ENCODE measurements around the gene MAP7D1. TPM values are rescaled to one million over a fixed set of nuclear protein-coding genes. Genes with fewer than 3 reads are reported as not detected.

Gene MAP7D1
- total RNA-seq, 2 donors from 2014 or later: 119 to 120 TPM

- Histone ChIP-seq H3K27ac (ENCODE audit: low read depth, low read length) (no peak overlapping the region), H3K9me3 (ENCODE audit: control insufficient read depth, low read length) (no peaks in the 10 kb centered on the region), H3K4me1 (ENCODE audit: control insufficient read depth, insufficient read depth, low read length) (no peaks in the 10 kb centered on the region), H3K27me3 (ENCODE audit: control insufficient read depth, insufficient read depth, low read length, poor library complexity, severe bottlenecking) (no peaks in the 10 kb centered on the region), H3K36me3 (ENCODE audit: control insufficient read depth, insufficient read depth, low read length) (peaks cover 69% of the 10 kb centered on the region), H3K9ac (ENCODE audit: extremely low read depth, low read length, poor library complexity, severe bottlenecking) (no peak overlapping the region), H3K4me3 (ENCODE audit: low read length) (no peak overlapping the region)
- no peak for DNase-seq
- H3K36me3 Mint-ChIP-seq (ENCODE audit: low read depth): peaks cover 56% of the 10 kb centered on the region
- TF ChIP-seq, protein P1, sequence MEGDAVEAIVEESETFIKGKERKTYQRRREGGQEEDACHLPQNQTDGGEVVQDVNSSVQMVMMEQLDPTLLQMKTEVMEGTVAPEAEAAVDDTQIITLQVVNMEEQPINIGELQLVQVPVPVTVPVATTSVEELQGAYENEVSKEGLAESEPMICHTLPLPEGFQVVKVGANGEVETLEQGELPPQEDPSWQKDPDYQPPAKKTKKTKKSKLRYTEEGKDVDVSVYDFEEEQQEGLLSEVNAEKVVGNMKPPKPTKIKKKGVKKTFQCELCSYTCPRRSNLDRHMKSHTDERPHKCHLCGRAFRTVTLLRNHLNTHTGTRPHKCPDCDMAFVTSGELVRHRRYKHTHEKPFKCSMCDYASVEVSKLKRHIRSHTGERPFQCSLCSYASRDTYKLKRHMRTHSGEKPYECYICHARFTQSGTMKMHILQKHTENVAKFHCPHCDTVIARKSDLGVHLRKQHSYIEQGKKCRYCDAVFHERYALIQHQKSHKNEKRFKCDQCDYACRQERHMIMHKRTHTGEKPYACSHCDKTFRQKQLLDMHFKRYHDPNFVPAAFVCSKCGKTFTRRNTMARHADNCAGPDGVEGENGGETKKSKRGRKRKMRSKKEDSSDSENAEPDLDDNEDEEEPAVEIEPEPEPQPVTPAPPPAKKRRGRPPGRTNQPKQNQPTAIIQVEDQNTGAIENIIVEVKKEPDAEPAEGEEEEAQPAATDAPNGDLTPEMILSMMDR (conservative IDR thresholded peaks at IDR 0.05): no peak
- H3K9me3 Mint-ChIP-seq: no peaks in the 10 kb centered on the region
- H3K4me1 Mint-ChIP-seq: peaks cover 21% of the 10 kb centered on the region
- WGBS, 2 experiments (ENCODE audit: insufficient coverage in 1 of 2, insufficient read length in 1 of 2): 93 to 100% methylated on average over 1 to 3 of the region's 3 CpGs
- H3K4me3 Mint-ChIP-seq: no peak overlapping the region
- no peaks in the 10 kb centered on the region for H3K27me3 Mint-ChIP-seq (ENCODE audit: insufficient read depth)
- H3K27ac Mint-ChIP-seq: no peak overlapping the region
Measured at GRCh38 chr1:36168514-36168913, 12.6 kb downstream of the MAP7D1 start.

DNA sequence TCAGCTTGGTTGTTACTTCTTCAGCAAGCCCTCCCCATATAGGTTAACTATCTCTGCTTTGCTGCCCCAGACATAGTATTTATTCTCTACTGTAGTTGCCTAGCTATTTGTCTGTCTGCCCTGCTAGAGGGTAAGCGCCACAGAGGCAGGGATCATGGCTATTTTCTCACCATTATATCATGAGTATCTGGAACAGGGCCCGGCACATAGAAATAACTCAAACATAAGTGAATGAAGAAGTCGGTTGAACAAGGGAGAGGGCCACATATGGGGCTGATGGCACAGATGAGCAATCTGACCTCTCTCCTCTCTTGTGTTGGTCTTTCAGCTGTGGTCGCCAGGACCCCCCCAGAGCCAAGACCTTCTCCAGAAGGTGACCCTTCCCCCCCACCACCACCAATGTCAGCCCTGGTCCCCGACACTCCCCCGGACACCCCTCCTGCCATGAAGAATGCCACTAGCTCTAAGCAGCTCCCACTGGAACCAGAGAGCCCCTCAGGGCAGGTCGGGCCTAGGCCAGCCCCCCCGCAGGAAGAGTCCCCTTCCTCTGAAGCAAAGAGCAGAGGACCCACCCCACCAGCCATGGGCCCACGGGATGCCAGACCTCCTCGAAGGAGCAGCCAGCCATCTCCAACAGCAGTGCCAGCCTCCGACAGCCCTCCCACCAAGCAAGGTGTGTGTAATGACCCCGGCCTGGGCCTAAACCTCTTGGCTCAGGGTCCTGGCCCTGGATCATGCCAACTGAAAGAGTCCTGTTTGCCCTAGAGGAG is 14.9 kb downstream of the MAP7D1 start:
- no peak for DNase-seq
- H3K4me1 Mint-ChIP-seq: peaks cover 24% of the 10 kb centered on the region
- H3K27me3 ChIP-seq (ENCODE audit: control insufficient read depth, insufficient read depth, low read length, poor library complexity, severe bottlenecking): no peaks in the 10 kb centered on the region
- H3K27ac Mint-ChIP-seq: no peak overlapping the region
- H3K4me3 Mint-ChIP-seq: no peak overlapping the region
- TF ChIP-seq, protein P1 (conservative IDR thresholded peaks at IDR 0.05): no peak
- H3K9me3 ChIP-seq (ENCODE audit: control insufficient read depth, low read length): no peaks in the 10 kb centered on the region
- H3K9me3 Mint-ChIP-seq: no peaks in the 10 kb centered on the region
- WGBS, 2 experiments (ENCODE audit: insufficient coverage in 1 of 2, insufficient read length in 1 of 2): 94 to 100% methylated on average over 2 to 12 of the region's 12 CpGs
- peaks cover 75% of the 10 kb centered on the region for H3K36me3 ChIP-seq (ENCODE audit: control insufficient read depth, insufficient read depth, low read length)
- H3K27ac ChIP-seq (ENCODE audit: low read depth, low read length): no peak overlapping the region
- H3K9ac ChIP-seq (ENCODE audit: extremely low read depth, low read length, poor library complexity, severe bottlenecking): no peak overlapping the region
- no peaks in the 10 kb centered on the region for H3K4me1 ChIP-seq (ENCODE audit: control insufficient read depth, insufficient read depth, low read length)
- peaks cover 64% of the 10 kb centered on the region for H3K36me3 Mint-ChIP-seq (ENCODE audit: low read depth)
- no peaks in the 10 kb centered on the region for H3K27me3 Mint-ChIP-seq (ENCODE audit: insufficient read depth)
- no peak overlapping the region for H3K4me3 ChIP-seq (ENCODE audit: low read length)

- Histone ChIP-seq H3K9ac (ENCODE audit: extremely low read depth, low read length, poor library complexity, severe bottlenecking) (no peak overlapping the region), H3K36me3 (ENCODE audit: control insufficient read depth, insufficient read depth, low read length) (peaks cover 84% of the 10 kb centered on the region), H3K4me3 (ENCODE audit: low read length) (no peak overlapping the region), H3K27me3 (ENCODE audit: control insufficient read depth, insufficient read depth, low read length, poor library complexity, severe bottlenecking) (no peaks in the 10 kb centered on the region), H3K4me1 (ENCODE audit: control insufficient read depth, insufficient read depth, low read length) (no peaks in the 10 kb centered on the region), H3K9me3 (ENCODE audit: control insufficient read depth, low read length) (no peaks in the 10 kb centered on the region), H3K27ac (ENCODE audit: low read depth, low read length) (no peak overlapping the region)
- Mint-ChIP-seq H3K4me1 (peaks cover 13% of the 10 kb centered on the region), H3K4me3 (no peak overlapping the region), H3K36me3 (ENCODE audit: low read depth) (peaks cover 66% of the 10 kb centered on the region), H3K9me3 (no peaks in the 10 kb centered on the region), H3K27ac (no peak overlapping the region), H3K27me3 (ENCODE audit: insufficient read depth) (no peaks in the 10 kb centered on the region)
- 93 to 98% methylated on average over 18 to 21 of the region's 21 CpGs for WGBS, 2 experiments (ENCODE audit: insufficient coverage in 1 of 2, insufficient read length in 1 of 2)
- DNase-seq: no peak
- TF ChIP-seq, protein P1 (conservative IDR thresholded peaks at IDR 0.05): no peak
Measured at GRCh38 chr1:36172017-36172747, 16.2 kb downstream of the MAP7D1 start.

All from endodermal cell (in vitro differentiated cells).